Right lobe of liver (tissue), 4 donors: ENCODE data around the gene DGKK.

ENCODE experiments used
- POLR2A ChIP-seq: fragments of 450-650 bp; IDR thresholded peaks from one replicate; pipeline ENCODE4 v1.6.1; 2017; ENCODE audit warnings: antibody characterized with exemption, mild to moderate bottlenecking
- TF ChIP-seq, protein P1 (sequence below), 4 donors: fragments of 200-600 bp in 3 of 4; fragments of 450-650 bp in 1 of 4; IDR thresholded peaks; one replicate each; pipeline versions ENCODE4 v1.5.1 to v1.8.0; 2016 to 2022; ENCODE audit warnings: antibody characterized with exemption in 4 of 4, mild to moderate bottlenecking in 2 of 4
- donor health status: DM: no; HTN: no; CAD: no.
- donor health status: DM: no; HTN: no; CAD: no.
- donor health status: DM: no; HTN: yes; CAD: no.

DNA sequence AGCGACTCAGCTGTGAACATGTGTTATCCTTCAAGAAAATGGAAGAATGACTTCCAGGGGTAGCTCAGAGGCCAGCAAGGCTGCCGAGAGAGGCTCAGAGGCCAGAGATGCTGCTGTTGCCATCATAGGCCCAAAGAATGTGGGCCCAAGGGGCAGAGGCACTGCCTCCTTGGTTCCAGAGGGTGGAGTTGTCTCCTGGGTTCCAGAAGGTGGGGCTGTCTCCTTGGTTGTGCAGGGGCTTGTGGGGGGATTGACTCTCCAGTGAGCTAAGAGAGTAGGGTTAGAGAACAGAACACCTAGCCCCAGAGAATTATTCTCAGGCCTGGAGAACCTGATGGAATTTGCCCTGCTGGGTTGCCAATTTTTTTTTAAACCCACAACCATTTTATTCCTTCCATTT is 62.6 kb downstream of the DGKK start:
- TF ChIP-seq, protein P1, sequence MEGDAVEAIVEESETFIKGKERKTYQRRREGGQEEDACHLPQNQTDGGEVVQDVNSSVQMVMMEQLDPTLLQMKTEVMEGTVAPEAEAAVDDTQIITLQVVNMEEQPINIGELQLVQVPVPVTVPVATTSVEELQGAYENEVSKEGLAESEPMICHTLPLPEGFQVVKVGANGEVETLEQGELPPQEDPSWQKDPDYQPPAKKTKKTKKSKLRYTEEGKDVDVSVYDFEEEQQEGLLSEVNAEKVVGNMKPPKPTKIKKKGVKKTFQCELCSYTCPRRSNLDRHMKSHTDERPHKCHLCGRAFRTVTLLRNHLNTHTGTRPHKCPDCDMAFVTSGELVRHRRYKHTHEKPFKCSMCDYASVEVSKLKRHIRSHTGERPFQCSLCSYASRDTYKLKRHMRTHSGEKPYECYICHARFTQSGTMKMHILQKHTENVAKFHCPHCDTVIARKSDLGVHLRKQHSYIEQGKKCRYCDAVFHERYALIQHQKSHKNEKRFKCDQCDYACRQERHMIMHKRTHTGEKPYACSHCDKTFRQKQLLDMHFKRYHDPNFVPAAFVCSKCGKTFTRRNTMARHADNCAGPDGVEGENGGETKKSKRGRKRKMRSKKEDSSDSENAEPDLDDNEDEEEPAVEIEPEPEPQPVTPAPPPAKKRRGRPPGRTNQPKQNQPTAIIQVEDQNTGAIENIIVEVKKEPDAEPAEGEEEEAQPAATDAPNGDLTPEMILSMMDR (IDR thresholded peaks at IDR 0.05) = no peak
- no peak for TF ChIP-seq POLR2A
